GDM1 (cell line): Measurements from ENCODE around the gene B3GLCT.

ENCODE experiments used
- DNase-seq: peaks from one replicate; lab custom pipeline; 2025; lab: John Stamatoyannopoulos, UW

B3GLCT gene

DNA sequence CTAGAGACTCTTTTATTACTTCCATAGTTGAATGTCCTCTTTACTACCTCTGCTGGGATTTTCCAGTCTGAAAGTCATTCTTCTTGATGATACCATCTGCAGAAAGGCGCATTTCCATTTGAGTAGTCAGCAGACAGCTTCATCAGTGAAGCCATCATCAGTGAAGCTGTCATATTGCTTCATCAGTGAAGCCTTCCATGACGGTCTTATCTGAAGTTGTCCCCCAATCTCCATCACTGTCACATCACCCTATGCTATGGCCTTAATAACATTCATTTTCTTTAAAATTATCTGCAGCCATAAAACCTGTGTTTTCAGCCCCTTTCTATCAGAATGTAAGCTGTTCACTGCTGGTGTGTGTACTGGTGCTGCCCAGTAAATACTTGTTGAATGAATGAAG, 151.6 kb downstream of the B3GLCT start:
- no peak for DNase-seq

DNA sequence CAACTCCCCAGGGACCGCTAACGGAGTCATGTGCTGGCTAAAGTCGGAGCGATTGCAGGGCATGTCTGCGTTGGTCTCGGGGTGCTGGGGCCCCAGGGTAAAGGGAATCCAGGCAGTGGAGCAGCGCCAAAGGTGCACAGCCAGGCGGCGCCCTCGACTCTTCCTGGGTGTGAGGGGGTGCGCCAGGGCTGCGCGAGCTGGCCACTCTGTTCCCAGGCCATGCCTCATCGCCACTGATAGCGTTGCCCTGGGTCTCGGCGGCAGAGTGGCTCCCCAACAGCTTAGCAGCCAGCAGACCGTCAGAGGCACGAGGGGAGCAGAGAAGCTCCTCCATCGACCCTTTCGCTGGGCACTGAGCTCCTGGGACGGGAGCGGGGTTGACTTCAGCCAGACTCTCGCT, 152.7 kb downstream of the B3GLCT start:
- DNase-seq, result no peak

DNA sequence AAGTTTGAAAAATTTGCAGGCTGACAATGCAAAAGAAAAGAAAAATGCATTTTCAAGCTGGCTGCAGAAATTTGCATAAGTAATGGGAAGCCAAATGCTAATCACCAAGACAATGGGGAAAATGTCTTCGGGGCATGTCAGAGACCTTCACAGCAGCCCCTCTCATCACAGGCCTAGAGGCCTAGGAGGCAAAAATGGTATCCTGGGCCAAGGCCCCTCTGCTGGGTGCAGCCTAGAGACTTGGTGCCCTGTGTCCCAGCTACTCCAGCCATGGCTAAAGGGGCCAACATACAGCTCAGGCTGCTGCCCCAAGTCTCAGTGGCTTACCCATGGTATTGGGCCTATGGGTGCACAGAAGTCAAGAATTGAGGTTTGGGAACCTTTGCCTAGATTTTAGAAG, 155.2 kb downstream of the B3GLCT start:
- DNase-seq, result no peak

DNA sequence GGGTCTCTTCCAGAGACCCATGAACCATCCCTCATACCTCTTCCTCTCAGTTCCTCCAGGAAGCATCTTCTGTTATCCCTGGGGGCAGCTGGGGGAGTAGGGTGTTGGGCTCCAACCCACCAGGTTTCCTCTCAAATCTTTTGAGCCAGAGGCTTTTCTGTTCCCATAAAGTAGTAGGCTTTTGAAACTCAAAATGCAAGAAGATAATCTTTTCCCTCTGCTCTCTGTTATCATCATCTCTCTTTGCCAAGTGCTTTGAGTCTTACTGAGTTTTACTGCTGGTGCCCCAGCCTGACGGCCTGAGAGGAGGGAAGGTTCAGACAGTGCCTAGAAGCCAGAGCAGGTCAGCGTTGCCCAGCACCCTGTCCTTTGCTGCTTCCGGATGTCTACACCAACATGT, 157.2 kb downstream of the B3GLCT start:
- DNase-seq, result no peak

DNA sequence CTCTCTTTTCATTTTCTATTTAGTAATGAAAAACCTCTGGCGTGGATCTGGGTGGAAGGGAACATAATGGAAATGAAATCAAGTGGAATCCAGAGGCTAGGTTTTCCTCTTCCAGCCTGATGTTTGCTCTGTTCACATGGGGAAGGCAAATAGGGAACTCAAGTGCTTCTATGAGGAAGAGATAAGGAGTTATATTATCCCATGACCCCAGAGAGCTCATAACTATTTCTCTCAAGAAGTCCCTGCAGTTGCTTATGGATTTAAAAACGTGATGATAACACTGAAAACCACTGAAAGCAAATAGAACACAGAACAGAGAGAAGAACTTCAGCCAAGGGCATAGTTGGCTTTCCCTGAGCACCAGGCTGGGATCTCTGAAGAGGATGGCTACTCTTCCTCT, 157.8 kb downstream of the B3GLCT start:
- no peak for DNase-seq

DNA sequence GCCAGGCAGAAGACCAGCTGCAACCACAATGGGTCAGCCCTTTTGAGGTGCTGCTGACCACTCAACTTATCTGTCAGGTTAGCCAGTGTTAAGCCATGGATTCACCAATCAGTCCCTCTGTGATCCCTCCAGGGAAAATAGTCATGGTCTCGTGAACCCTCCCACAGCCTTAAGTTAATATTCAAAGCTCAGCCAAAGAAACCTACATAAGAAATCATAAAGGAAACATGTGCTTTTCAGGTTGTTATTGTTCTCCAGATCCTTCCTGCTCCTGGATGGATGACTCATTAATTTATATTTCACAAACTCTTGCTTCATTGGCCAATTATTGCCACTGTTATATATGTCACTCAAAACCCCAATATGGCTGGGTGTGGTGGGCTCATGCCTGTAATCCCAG, 161.9 kb downstream of the B3GLCT start:
- DNase-seq, result no peak

DNA sequence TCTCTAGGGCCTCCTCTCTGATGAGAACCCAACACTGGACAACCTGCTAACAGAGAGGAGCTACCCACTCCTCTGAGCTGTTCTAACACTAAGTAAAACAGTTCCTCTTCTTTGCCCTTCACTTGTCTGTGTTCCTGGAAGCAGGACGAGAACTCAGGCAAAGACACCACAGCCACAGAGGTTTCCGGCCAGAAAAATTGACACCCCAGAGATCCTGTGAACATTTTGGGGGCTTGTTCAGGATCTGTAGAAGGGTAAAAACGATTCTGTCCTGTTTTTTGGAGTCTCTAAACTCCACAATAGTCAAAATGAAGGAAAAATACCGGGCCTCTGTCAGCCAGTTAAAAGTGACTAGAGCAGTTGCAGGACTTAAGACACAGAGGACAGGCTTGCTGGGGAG, 165.9 kb downstream of the B3GLCT start:
- no peak for DNase-seq

DNA sequence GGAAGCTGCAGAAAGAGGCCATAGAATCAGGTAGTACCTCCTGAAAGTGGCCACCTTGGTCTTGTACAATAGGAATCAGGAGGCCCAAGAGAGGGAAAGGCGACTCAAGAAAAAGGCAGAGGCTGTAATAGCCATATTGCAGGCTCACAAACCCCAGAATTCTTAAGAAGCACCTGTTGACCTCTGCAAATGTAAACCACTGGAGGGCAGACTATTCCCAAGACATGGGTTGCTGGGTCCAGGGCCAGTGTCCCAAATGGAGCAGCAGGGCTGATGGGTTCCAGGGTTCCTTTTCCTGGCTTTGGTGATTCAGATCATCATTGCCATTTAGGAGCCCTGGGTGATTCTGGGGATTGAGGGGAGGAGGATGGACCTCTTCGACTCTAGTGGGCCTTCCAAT, 167.6 kb downstream of the B3GLCT start:
- no peak for DNase-seq

DNA sequence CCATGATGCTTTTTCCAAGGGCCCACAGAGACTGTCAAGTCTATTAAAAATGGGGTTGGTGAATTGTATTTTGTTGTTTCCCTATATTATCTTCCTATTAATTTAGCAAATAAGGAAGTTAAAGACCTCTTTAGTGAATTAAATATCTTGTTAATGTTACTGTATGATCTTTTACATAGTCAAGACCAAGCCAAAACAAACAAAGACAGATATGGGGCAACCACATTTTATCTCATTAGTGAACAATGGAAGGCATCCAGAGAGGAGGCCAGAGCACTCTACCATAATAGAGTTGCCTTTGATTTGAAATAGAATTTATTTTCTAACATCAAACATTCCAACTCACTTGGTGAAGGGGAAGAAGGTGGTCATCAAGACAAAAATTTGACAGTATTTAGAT, 169.4 kb downstream of the B3GLCT start:
- DNase-seq, result no peak

DNA sequence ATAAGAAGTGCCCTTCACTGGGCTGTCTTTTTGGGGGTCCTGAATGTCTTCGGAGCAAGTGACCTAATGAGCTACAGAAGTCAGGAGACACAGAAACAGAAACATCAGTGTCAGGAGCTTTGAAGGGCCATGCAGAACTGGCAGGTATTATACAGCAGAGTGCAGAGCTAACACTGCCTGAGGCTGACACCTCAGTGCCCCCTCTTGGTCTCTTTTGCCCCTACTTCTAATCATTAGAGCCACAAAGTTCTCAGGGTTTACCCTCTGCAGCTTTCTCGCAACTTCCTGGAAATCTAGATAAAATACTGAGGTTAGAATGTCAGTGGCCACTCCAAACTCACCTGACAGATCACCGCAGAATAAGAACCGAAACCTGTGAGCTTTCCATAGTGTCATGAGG, 172.7 kb downstream of the B3GLCT start:
- DNase-seq, result no peak

DNA sequence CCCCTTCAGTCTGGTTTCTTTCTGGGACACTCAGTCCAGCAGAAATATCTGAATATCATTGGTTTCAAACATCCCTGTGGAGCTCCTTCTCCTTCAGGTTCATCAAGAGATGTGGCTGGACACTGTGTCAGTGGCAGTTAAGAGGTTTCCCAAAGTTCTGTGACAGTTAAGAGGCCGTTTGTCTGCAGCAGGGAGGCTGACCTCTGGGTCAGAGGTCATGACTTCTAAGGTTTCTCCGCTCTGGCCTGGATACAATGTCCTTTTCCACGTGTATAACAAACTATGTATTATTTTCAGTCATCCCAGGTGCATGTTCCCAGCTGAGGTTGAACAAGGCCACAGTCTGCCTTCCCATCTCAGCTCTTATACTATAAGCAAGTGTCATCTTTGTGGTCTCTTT, 174.9 kb downstream of the B3GLCT start:
- DNase-seq, result no peak

DNA sequence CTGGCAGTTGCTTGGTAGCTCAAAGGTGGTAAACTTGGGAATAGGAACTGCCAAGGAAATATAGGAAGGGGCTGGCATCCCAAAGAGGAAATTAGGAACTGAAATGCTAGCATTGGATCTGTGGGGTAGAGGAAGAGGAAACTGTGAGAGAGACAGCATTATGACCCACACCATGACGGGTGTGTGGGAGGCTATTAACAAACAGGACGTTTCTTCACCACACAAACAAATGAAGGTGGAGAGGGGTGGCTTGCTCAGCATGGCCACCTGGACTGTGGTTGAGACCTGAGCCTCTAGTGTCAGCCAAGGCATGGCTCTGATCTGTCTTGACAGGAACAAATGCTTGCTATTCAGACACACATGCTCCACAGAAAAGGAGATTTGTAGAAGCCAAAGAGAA, 178.2 kb downstream of the B3GLCT start:
- DNase-seq, result no peak

DNA sequence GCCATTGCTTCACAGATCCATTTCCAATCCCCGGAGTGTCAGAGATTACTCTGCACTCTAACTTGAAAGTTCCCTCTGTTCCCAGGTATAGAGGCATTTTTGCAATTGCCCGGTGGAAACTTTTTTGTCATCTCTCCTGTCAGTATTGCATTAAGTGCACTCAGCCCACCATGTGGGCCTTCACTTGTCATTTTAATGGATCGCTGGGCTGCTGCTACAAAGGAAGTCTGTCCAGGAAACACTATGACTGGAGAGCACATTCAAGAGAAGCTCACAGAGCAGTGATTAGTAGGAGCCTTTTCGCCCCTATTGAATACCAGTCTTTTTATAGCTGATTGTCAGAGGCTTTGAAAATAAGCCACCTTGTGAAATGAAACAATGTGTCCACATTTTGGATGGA, 180.9 kb downstream of the B3GLCT start:
- no peak for DNase-seq
